Activated CD8-positive, alpha-beta T cell treated with anti-CD3 and anti-CD28 coated beads for 36 hours (primary cell): ENCODE data around the gene SPG11. TPM values are rescaled to one million over a fixed set of nuclear protein-coding genes. Genes with fewer than 3 reads are reported as not detected.
A peak's percentile ranks its signal among the peaks of the same experiment; 100 is the strongest.

Source experiments
- ATAC-seq: fragments of 200-7000 bp; cut with Tn5 transposase; one replicate; pipeline ENCODE4 v1.10.0; 2021; ENCODE audit warnings: mild to moderate bottlenecking, moderate library complexity
- CTCF ChIA-PET: fragments of 350-600 bp; sonication (Branson Sonifier 250); formaldehyde crosslinking; loops from one replicate; lab custom pipeline; 2021; ENCODE audit warnings: antibody characterized with exemption; lab: Charles Lee
- POLR2A ChIA-PET: fragments of 350-600 bp; sonication (Branson Sonifier 250); formaldehyde crosslinking; loops from one replicate; lab custom pipeline; 2021; ENCODE audit warnings: antibody characterized with exemption; lab: Charles Lee
- DNase-seq: peaks from one replicate; pipeline ENCODE4 v3.0.0-alpha.2; 2020
- H3K27ac Mint-ChIP-seq: one replicate; pipeline ENCODE4 v1.8.0; 2021; ENCODE audit warnings: mild to moderate bottlenecking, mixed read lengths
- H3K27me3 Mint-ChIP-seq: one replicate; pipeline ENCODE4 v1.8.0; 2021; ENCODE audit warnings: mixed read lengths
- H3K36me3 Mint-ChIP-seq: one replicate; pipeline ENCODE4 v1.8.0; 2021; ENCODE audit warnings: low read depth, mixed read lengths
- H3K4me1 Mint-ChIP-seq: one replicate; pipeline ENCODE4 v1.8.0; 2021; ENCODE audit warnings: low read depth, mixed read lengths
- H3K4me3 Mint-ChIP-seq: one replicate; pipeline ENCODE4 v1.8.0; 2021; ENCODE audit warnings: mild to moderate bottlenecking, moderate library complexity, mixed read lengths
- H3K9me3 Mint-ChIP-seq: one replicate; pipeline ENCODE4 v1.8.0; 2021; ENCODE audit warnings: mixed read lengths
- CTCF ChIP-seq: fragments of 200-600 bp; IDR thresholded peaks from one replicate; pipeline ENCODE4 v1.8.0; 2022; ENCODE audit warnings: antibody characterized with exemption, mild to moderate bottlenecking
- intact Hi-C: fragments of 100-400 bp; cut with micrococcal nuclease; formaldehyde crosslinking; loops from one replicate; pipeline ENCODE4 v1.10.0; 2022
- total RNA-seq, 2 experiments: library from RNA; stranded (reverse); gene quantifications; one replicate each; pipeline ENCODE4 v1.2.3, GENCODE V29; 2021

SPG11 gene
- total RNA-seq, 2 experiments from 2014 or later: 68.6 to 71.5 TPM

DNA sequence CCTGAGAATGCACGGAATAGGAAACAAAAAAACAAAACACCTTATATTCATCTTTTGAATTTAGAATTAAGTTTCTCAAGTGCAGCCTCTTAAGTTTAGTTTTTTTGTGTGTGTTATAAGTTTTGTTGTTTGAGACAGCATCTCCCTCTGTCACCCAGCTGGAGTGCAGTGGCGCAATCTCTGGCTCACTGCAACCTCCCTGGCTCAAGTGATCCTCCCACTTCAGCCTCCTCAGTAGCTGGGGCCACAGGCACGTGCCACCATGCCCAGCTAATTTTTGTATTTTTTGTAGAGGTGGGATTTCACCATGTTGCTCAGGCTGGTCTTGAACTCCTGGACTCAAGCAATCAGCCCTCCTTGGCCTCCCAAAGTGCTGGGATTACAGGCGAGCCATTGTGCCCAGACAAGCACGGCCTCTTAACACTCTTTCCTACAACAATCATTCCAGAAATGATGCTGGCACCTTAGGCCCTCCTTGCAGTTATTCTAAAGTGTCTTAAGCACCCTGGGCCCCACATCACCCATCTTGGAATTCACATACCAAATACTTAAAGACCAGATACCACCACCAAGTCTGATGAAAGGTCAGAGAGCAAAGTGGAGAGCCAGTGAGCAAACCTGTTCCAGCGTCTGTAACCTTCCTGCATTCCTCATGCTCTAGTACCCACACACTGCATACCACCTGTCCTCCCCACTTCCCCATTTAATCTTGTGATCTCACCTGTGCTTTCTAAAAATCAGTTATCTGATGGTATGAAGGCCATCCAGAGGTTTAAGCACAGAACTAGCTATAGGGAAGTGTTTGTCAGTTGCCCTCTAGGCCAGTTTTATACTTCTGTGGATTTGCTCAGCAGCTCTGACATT, 6.9 kb upstream of the SPG11 start:
- no peak for DNase-seq
- no peak for ATAC-seq
- ChIA-PET POLR2A (interaction anchor here (0.8 to 39.8 kb wide), 4 partner anchors 11 to 119 kb away, joined by 3 to 1862 read pairs (median 4); partner anchors contain the start of genes B2M, PATL2 and TRIM69), CTCF (interaction anchor here (0.9 to 9.3 kb wide), 4 partner anchors 11 to 68 kb away, joined by 3 to 197 read pairs (median 3); partner anchors contain the start of genes B2M and PATL2)
- Mint-ChIP-seq H3K36me3 (peaks cover 4% of the 10 kb centered on the region), H3K4me1 (peaks cover 87% of the 10 kb centered on the region), H3K27me3 (no peaks in the 10 kb centered on the region), H3K27ac (peak overlapping the region; percentile 72), H3K9me3 (no peaks in the 10 kb centered on the region), H3K4me3 (no peak overlapping the region)
- intact Hi-C loops: no loop called here
- TF ChIP-seq CTCF: no peak

GRCh38 chr15:44668921-44669320, 5.5 kb upstream of the SPG11 start:
- Mint-ChIP-seq H3K36me3 (peaks cover 5% of the 10 kb centered on the region), H3K4me3 (no peak overlapping the region)
- intact Hi-C loops: no loop called here

GRCh38 chr15:44667039-44667360, 3.5 kb upstream of the SPG11 start:
- DNase-seq: no peak
- Mint-ChIP-seq H3K27me3 (no peaks in the 10 kb centered on the region), H3K9me3 (no peaks in the 10 kb centered on the region), H3K4me3 (peak overlapping the region; percentile 73), H3K27ac (peak overlapping the region; percentile 94), H3K36me3 (peaks cover 6% of the 10 kb centered on the region), H3K4me1 (peaks cover 73% of the 10 kb centered on the region)
- CTCF ChIA-PET: interaction anchor here (1.1 to 9.3 kb wide), 7 partner anchors 8 to 70 kb away, joined by 3 to 197 read pairs (median 6); partner anchors contain the start of genes B2M, PATL2 and TRIM69
- POLR2A ChIA-PET: interaction anchor here (0.6 to 39.8 kb wide), 5 partner anchors 7 to 55 kb away, joined by 3 to 1862 read pairs (median 48); partner anchors contain the start of genes B2M, PATL2 and TRIM69
- no peak for ATAC-seq
- TF ChIP-seq CTCF: no peak
- intact Hi-C loops: no loop called here

More at GRCh38 chr15:44668921-44669320, 5.5 kb upstream of the SPG11 start:
- CTCF ChIA-PET: interaction anchor here (0.9 to 9.3 kb wide), 3 partner anchors 32 to 70 kb away, joined by 3 to 197 read pairs (median 3); partner anchors contain the start of genes B2M and PATL2
- ATAC-seq (no peak), DNase-seq (no peak)
- Mint-ChIP-seq H3K4me1 (peaks cover 87% of the 10 kb centered on the region), H3K9me3 (no peaks in the 10 kb centered on the region), H3K27ac (peak overlapping the region; percentile 66), H3K27me3 (no peaks in the 10 kb centered on the region)
- POLR2A ChIA-PET: interaction anchor here (1.2 to 39.8 kb wide), 3 partner anchors 9 to 118 kb away, joined by 3 to 1862 read pairs (median 75); partner anchors contain the start of genes B2M, PATL2 and TRIM69
- no peak for TF ChIP-seq CTCF

- no peaks in the 10 kb centered on the region for H3K9me3 Mint-ChIP-seq
- intact Hi-C loops: no loop called here
- peak overlapping the region; percentile 94 for H3K27ac Mint-ChIP-seq
- no peaks in the 10 kb centered on the region for H3K27me3 Mint-ChIP-seq
- POLR2A ChIA-PET: interaction anchor here (0.6 to 39.8 kb wide), 5 partner anchors 8 to 55 kb away, joined by 3 to 1862 read pairs (median 48); partner anchors contain the start of genes B2M, PATL2 and TRIM69
- CTCF ChIA-PET: interaction anchor here (1.1 to 9.3 kb wide), 7 partner anchors 9 to 70 kb away, joined by 3 to 197 read pairs (median 6); partner anchors contain the start of genes B2M, PATL2 and TRIM69
- peaks cover 5% of the 10 kb centered on the region for H3K36me3 Mint-ChIP-seq
- DNase-seq: no peak
- no peak for TF ChIP-seq CTCF
- H3K4me1 Mint-ChIP-seq: peaks cover 72% of the 10 kb centered on the region
- ATAC-seq: no peak
- peak overlapping the region; percentile 73 for H3K4me3 Mint-ChIP-seq
Measured at GRCh38 chr15:44666210-44667038, 3.0 kb upstream of the SPG11 start.
